A549 (cell line): ENCODE measurements around the gene HNRNPAB.

ENCODE experiments used
- EP300 ChIP-seq, 2 experiments: fragments of >200 bp; sonication (Bioruptor Twin); formaldehyde crosslinking; IDR thresholded peaks; 2 replicates in 1 of 2; 3 replicates in 1 of 2; pipeline ENCODE4 v1.6.1; 2016 to 2017
- HOXB13 ChIP-seq: fragments of 250-450 bp; sonication (Bioruptor Pico); IDR thresholded peaks from 2 replicates; pipeline ENCODE4 v1.5.0; 2020; ENCODE audit warnings: low read depth, mild to moderate bottlenecking, moderate library complexity
- MAX ChIP-seq: IDR thresholded peaks from 2 replicates; pipeline ENCODE4 v1.6.1; 2012
- NR3C1 ChIP-seq: fragments of >200 bp; sonication (Bioruptor Twin); formaldehyde crosslinking; IDR thresholded peaks from 3 replicates; pipeline ENCODE4 v1.6.1; 2017
- POLR2A ChIP-seq: IDR thresholded peaks from 2 replicates; pipeline ENCODE4 v1.6.1; 2012; ENCODE audit warnings: mild to moderate bottlenecking, low read length
- SREBF2 ChIP-seq: fragments of 450-650 bp; IDR thresholded peaks from 2 replicates; pipeline ENCODE4 v1.6.1; 2014; ENCODE audit warnings: mild to moderate bottlenecking, moderate library complexity
- TP53 ChIP-seq: fragments of 250-450 bp; sonication (Bioruptor Pico); IDR thresholded peaks from 2 replicates; pipeline ENCODE4 v1.5.0; 2021; ENCODE audit warnings: mild to moderate bottlenecking, moderate library complexity
- TF ChIP-seq, protein P1 (sequence below): fragments of >200 bp; sonication (Bioruptor Twin); formaldehyde crosslinking; IDR thresholded peaks from 3 replicates; pipeline ENCODE4 v1.5.1; 2016

- TF ChIP-seq, protein P1, sequence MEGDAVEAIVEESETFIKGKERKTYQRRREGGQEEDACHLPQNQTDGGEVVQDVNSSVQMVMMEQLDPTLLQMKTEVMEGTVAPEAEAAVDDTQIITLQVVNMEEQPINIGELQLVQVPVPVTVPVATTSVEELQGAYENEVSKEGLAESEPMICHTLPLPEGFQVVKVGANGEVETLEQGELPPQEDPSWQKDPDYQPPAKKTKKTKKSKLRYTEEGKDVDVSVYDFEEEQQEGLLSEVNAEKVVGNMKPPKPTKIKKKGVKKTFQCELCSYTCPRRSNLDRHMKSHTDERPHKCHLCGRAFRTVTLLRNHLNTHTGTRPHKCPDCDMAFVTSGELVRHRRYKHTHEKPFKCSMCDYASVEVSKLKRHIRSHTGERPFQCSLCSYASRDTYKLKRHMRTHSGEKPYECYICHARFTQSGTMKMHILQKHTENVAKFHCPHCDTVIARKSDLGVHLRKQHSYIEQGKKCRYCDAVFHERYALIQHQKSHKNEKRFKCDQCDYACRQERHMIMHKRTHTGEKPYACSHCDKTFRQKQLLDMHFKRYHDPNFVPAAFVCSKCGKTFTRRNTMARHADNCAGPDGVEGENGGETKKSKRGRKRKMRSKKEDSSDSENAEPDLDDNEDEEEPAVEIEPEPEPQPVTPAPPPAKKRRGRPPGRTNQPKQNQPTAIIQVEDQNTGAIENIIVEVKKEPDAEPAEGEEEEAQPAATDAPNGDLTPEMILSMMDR: no peak
- no peak for TF ChIP-seq POLR2A
- no peak for TF ChIP-seq NR3C1
- no peak for TF ChIP-seq SREBF2
- TF ChIP-seq MAX: no peak
- no peak for TF ChIP-seq EP300 (IDR thresholded peaks at IDR 0.05)
- TF ChIP-seq HOXB13 (CRISPR knock-in tag): no peak
- no peak for TF ChIP-seq TP53 (CRISPR knock-in tag)
Measured at GRCh38 chr5:178256746-178257145, 52.4 kb downstream of the HNRNPAB start.
